Tracheal epithelial cell (primary cell): ENCODE results near the gene GARIN6. TPM values are rescaled to one million over a fixed set of nuclear protein-coding genes. Genes with fewer than 3 reads are reported as not detected.

Source experiments
- total RNA-seq: library from RNA; depleted of rRNA; stranded (reverse); fragments of >200 nt; gene quantifications from 2 replicates; pipeline ENCODE4 v1.2.1, GENCODE V29; 2014

The GARIN6 gene
- total RNA-seq, result not detected in 2 replicates

GRCh38 chr12:99647453-99647852 lies at the start of gene GARIN6:
TSS of gene GARIN6 (plus strand) at chr12:99647753. CDS start at chr12:99648175, 422 bp downstream.

